HG03196 (cell line): ENCODE data around the gene EPN3.
A peak's percentile ranks its signal among the peaks of the same experiment; 100 is the strongest.

Experiments used
- ATAC-seq: cut with Tn5 transposase; IDR thresholded peaks from one replicate; pipeline ENCODE4 v1.9.1; 2021; ENCODE audit not compliant: unreplicated experiment

The EPN3 gene

GRCh38 chr17:50532452-50533024 lies at the start of gene EPN3:
Gene EPN3, plus strand, starts transcription at chr17:50532735. Its CDS starts 3,822 bp downstream, at chr17:50536557.
- no peak for ATAC-seq

- ATAC-seq: no peak
Observed at GRCh38 chr17:50483266-50483665, 49.3 kb upstream of the EPN3 start.

GRCh38 chr17:50484386-50485155 lies 48.0 kb upstream of the EPN3 start:
- ATAC-seq: no peak

- no peak for ATAC-seq
Observed at GRCh38 chr17:50487213-50488096, 45.1 kb upstream of the EPN3 start.

GRCh38 chr17:50488880-50489279 lies 43.7 kb upstream of the EPN3 start:
- ATAC-seq: no peak

- no peak for ATAC-seq
Observed at GRCh38 chr17:50491505-50491904, 41.0 kb upstream of the EPN3 start.

- ATAC-seq: no peak
Observed at GRCh38 chr17:50492214-50492613, 40.3 kb upstream of the EPN3 start.

- ATAC-seq: no peak
Observed at GRCh38 chr17:50493744-50494143, 38.8 kb upstream of the EPN3 start.

- no peak for ATAC-seq
Observed at GRCh38 chr17:50495217-50495823, 37.2 kb upstream of the EPN3 start.

- ATAC-seq: no peak
Observed at GRCh38 chr17:50495918-50496317, 36.6 kb upstream of the EPN3 start.

GRCh38 chr17:50498021-50498874 lies 34.3 kb upstream of the EPN3 start:
- no peak for ATAC-seq

GRCh38 chr17:50499270-50499669 lies 33.3 kb upstream of the EPN3 start:
- no peak for ATAC-seq

GRCh38 chr17:50499721-50500120 lies 32.8 kb upstream of the EPN3 start:
- no peak for ATAC-seq

GRCh38 chr17:50501054-50501453 lies 31.5 kb upstream of the EPN3 start:
- no peak for ATAC-seq

- no peak for ATAC-seq
Observed at GRCh38 chr17:50502301-50502990, 30.1 kb upstream of the EPN3 start.

- ATAC-seq: no peak
Observed at GRCh38 chr17:50505591-50506130, 26.9 kb upstream of the EPN3 start.

GRCh38 chr17:50506298-50506697 lies 26.2 kb upstream of the EPN3 start:
- no peak for ATAC-seq

- ATAC-seq: peak; percentile 46
Observed at GRCh38 chr17:50507871-50508572, 24.5 kb upstream of the EPN3 start, which contains the start of gene MYCBPAP. Gene MYCBPAP, plus strand, starts transcription at chr17:50508439. Its CDS starts 236 bp downstream, at chr17:50508675.
